Right ventricle myocardium superior (tissue), 1 donor: ENCODE results near the gene ADK. TPM values are rescaled to one million over a fixed set of nuclear protein-coding genes. Genes with fewer than 3 reads are reported as not detected.
A peak's percentile ranks its signal among the peaks of the same experiment; 100 is the strongest.

Experiments used
- ATAC-seq: fragments of 200-7000 bp; cut with Tn5 transposase; one replicate; pipeline ENCODE4 v1.9.1; 2020; ENCODE audit warnings: mild to moderate bottlenecking; ENCODE audit not compliant: poor library complexity
- DNase-seq: peaks from one replicate; pipeline ENCODE4 v3.0.0-alpha.2; 2020
- intact Hi-C: fragments of 100-400 bp; cut with DNase I; formaldehyde crosslinking; loops from one replicate; pipeline ENCODE4 v1.11.2; 2022
- long read RNA-seq: library from polyadenylated mRNA; unstranded; transcript quantifications from one replicate; pipeline ENCODE4 v2.0.0, GENCODE V29; 2021
- total RNA-seq: library from RNA; stranded (reverse); fragmentation: NEBNext Ultra II Directional; extraction: Animal tissue kit (Norgen Biotek cat#: 25700); gene quantifications from one replicate; pipeline ENCODE4 v1.2.1, GENCODE V29; 2021
- donor health status: DM: no; HTN: yes; CAD: no; lungs with severe emphysema.

Gene ADK
- 40.6 TPM for total RNA-seq
- long read RNA-seq, transcript ADK-201 (11 exons, 1,169 nt), result major isoform, 47 of 68 reads
- long read RNA-seq, partial matches to known transcripts, result 1 of 68 reads
- long read RNA-seq, other reads (novel, unspliced or antisense), result 16 of 68 reads

DNA sequence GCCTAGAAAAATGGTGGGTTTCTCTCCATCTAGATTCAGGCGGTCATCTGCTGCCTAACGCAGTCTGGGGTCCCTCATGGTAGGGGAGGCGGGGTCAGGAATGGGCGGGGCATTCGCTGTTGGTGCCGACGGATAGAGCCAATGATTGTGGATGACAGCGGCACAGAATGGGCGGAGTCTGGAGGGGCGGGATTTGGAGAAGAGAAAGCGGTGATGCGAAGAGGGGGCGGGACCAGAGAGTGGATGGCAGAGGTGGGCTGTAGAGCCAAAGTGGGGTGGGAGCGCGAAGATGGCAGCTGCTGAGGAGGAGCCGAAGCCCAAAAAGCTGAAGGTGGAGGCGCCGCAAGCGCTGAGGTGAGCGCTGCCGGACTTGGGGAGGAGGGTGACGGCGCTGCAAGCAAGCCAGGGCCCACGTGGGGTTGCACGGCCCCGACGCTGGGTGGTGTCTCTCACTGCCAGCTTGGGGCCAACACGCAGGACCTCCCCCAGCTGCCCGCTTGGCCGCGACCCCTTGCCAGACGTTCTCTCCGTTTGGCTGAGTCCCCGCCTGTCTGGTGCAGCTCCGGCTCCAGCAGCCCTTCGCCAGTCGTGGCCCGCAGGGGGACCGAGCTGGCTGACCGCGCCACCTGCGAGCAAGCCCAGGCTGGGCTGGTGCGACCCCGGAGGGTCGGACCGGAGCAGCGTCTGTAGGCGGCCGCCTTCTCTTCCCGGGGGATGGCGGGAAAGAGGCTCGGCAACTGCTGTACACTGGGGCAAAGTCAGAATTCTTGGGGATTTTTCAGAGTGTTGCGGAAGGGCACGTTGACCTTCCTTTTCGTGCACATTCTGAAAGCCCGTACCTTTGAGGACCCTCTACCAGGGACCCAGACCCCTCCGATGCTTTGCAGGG, at the start of gene ADK:
Gene ADK (plus strand): TSS at position 232 of the 889 bp plus-strand sequence. CDS start 58 bp downstream, at position 290.
- intact Hi-C loops, result no loop called here
- peak; percentile 96 for ATAC-seq
- peak; percentile 100 for DNase-seq

DNA sequence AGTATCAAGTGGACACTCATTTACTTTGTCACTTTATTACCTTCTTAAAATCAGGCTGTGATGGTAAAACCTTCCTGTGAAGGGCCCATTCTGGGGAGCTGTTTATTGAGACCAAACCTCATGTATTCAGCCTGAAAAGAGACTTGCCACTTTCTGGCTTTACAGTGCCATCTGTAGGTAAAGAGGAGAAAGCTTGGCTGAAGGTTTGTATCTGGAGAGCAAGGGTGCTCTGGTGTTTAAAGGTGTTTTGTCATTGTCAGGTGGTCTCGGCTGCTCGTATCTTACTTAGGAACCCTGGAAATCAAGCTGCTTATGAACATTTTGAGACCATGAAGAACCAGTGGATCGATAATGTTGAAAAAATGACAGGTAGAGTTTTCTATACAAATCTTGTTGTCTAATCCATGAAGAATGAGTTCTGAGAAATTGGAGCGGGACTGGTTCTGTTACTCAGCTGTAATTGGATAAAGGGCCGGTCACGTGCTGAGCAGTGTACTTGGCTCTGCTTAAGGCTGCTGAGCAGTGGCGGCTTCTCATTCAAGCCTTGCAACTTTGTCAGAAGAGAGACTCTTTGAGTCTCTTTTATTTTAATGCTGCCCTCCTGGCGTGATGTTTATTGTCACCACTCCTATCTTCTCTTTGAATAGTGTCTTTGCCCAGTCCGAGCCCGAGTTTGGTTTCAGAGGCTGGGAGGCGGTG, 47.3 kb upstream of the ADK start:
- DNase-seq (no peak), ATAC-seq (no peak)
- intact Hi-C loops, result no loop called here

DNA sequence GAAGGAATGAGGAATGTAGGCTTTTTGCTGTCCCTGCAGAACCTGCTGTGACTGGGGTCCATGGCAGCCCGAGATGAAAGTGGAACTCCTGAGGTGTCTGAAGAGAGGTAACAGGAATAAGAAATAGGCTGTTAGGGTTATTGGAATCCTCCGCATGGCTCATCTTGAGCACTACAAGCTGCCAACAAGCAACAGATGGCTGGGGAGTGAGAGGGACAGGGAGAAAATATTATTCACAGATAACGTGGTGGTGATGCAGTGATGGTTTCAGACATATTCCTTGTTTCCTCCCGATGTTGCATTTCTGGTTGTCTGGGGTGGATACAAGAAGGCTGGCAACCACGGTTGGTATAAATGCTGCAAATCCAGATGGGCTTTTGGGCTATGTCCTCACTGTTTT, 46.5 kb upstream of the ADK start:
- ATAC-seq (no peak), DNase-seq (no peak)
- intact Hi-C loops, result no loop called here

DNA sequence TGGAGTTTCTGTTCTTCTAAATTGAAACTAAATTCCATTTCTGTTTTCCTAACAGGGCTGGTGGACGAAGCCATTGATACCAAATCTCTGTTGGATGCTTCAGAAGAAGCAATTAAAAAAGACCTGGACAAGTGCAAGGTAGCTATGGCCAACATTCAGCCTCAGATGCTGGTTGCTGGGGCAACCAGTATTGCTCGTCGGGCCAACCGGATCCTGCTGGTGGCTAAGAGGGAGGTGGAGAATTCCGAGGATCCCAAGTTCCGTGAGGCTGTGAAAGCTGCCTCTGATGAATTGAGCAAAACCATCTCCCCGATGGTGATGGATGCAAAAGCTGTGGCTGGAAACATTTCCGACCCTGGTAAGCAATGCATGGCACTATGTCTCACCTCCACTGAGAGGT, 46.0 kb upstream of the ADK start:
- ATAC-seq (no peak), DNase-seq (no peak)
- intact Hi-C loops, result no loop called here

DNA sequence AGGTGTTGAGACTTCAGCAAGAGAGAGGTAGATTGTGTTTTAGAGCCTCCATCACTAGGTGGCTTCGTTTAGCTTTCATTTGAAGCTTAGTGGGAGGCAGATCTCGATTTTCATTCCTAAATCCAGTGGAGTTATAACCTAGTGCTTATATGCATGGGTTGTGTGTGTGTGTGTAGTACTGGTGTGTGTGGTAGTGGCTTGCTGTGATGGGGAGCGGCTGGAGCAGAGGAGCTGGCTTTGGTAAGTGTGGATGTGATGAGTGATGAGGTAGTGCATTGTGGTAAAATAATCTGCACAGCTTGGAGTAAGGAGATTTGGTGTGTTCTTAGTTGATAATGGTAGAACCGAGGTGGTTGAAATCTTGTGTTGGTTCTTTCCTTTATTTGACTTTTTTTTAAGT, 43.6 kb upstream of the ADK start:
- no peak for ATAC-seq
- no peak for DNase-seq
- intact Hi-C loops, result no loop called here

DNA sequence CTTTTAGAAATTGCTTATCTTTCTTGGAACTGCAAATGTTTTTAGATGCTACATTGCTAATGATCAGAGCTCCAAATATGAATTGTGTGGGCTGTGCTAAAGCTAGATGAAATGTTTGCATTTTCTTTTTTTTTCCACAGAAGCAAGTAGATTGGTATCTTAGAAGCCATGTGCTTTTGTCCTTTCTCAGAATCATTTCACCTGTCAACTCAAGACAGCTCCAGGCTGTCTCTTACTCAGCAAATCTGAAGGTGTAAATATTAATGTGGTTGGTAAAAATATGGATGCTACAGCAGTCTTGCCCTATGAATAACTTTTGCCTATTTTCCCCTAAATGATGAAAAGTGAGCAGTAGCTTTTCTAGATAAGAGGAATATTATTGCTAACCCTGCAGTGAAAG, 41.6 kb upstream of the ADK start:
- ATAC-seq, result no peak
- DNase-seq, result no peak
- intact Hi-C loops, result no loop called here

DNA sequence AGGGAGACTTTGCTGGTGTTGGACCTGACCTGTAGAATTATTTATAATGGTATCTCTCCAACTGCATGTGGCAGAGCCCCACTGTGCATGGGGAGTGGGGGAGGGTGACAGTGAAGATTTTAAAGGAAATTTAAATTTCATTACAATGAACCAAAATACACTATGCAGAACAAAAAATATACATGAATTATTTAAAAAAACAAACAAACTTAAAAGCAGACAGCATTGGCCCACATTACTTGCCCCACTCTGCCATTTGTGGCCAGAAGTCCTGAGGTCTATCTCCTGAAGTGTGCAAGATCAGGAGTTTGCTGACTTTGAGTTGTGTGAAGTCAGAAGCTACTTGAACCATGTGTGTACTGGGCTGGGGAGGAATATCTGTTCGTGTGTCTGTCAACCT, 40.9 kb upstream of the ADK start:
- DNase-seq, result no peak
- intact Hi-C loops, result no loop called here
- ATAC-seq, result no peak

DNA sequence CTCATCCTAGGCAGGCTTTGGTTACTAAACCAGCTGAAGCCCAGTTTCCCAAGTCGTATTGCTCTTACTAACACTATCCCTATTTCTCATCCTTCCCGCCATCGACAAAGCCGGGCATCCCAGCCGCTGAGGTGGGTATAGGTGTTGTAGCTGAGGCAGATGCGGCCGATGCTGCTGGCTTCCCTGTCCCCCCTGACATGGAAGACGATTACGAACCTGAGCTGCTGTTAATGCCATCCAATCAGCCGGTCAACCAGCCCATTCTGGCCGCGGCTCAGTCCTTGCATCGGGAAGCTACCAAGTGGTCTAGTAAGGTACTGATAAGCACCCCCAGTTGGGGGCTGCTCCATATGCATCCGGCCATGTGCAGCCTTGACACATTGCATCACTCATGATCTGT, 39.2 kb upstream of the ADK start:
- intact Hi-C loops, result no loop called here
- no peak for DNase-seq
- no peak for ATAC-seq

DNA sequence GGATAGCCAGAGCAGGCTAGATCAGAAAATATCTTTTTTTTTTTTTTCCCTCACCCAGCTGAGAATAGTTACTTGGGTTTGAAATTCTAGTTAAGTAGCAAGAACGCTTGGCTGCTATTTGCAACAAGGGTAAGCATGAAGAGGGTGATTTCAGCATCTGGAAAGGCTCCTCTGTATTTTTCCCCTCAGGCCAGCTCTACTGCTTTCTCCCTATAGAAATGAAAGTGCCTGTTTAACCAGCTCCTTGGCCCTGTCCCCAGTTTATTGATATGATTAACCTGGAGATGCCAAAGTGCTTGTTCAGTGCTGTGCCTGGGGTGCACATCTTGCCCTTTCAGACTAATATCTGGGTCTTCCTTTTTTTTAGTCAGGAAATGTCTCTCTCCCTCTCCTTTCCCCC, 37.5 kb upstream of the ADK start:
- peak; percentile 4 for ATAC-seq
- intact Hi-C loops, result no loop called here

DNA sequence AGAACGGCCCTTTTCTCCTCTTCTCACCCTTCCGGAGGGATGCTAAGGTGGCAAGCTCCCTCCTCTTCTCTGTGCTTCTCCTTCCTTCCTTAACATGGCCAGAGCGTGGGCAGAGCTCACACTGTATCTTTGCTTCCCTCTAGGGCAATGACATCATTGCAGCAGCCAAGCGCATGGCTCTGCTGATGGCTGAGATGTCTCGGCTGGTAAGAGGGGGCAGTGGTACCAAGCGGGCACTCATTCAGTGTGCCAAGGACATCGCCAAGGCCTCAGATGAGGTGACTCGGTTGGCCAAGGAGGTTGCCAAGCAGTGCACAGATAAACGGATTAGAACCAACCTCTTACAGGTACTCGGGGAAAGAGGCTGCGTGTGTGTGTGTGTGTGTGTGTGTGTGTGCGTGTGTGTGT, 37.0 kb upstream of the ADK start:
- ATAC-seq, result peak; percentile 4
- intact Hi-C loops, result no loop called here
- DNase-seq, result no peak

More for the DNA sequence above, 37.5 kb upstream of the ADK start:
- DNase-seq, result no peak

DNA sequence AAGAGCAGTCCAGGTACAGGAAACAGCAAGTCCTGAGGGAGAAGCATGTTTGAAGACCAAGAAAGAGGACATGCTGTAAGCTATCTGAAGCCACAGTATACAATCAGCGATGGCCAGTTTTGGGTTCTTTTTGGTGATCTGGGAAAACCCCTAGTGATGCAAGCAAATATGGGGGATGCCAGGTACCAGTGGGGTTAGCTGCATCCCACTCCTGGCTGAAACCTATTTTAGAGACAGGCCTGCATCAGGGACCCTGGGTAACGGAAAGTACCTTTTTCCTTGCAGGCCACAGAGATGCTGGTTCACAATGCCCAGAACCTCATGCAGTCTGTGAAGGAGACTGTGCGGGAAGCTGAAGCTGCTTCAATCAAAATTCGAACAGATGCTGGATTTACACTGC, 33.3 kb upstream of the ADK start:
- intact Hi-C loops, result no loop called here
- ATAC-seq, result no peak
- no peak for DNase-seq

DNA sequence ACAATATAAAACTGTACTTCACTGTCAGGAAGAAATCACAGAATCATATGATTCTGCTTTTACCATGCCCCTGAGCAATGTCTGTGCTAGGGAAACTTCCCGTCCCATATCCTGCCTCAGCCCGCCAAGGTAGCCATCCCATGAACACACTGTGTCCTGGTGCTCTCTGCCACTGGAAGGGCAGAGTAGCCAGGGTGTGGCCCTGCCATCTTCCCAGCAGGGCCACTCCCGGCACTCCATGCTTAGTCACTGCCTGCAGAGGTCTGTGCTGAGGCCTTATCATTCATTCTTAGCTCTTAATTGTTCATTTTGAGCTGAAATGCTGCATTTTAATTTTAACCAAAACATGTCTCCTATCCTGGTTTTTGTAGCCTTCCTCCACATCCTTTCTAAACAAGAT, 32.2 kb upstream of the ADK start:
- DNase-seq, result no peak
- no peak for ATAC-seq
- intact Hi-C loops, result no loop called here

DNA sequence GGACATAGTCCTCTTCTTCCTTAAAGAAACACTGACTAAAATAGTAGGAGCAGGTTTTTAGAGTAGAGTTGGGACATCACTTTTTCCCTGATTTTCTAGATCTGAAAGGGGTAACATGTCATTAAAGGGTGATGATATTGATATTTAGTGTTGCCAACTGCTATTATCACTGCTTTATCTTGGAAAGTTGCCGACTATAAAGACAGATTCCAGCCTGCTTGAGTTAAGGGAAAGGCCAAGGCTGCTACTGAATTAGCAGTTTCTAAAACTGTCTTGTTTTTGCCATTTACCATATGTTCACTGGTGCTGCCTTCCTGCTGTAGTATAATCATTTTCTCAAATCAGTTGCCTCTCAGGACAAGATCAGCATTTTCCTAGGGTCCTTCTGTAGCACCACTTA, 30.1 kb upstream of the ADK start:
- DNase-seq (no peak), ATAC-seq (no peak)
- intact Hi-C loops, result no loop called here

DNA sequence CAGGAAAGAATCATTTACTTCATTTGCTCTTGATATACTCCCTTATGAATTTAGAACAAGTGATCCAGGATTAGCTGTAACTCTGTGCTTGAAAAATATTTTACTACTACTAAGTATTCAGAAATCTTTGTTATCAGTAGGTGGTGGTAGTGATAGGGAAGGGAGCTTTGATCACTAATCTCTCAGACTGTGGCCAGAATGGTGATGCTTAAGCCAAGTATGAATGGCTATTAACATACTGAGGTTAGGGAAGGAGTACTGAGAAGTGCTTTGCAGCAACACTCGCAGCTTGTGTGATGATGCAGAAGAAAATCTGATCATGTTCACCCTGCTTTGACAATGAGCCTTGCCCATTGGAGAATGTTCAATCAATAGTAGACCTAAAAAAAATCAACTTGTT, 29.7 kb upstream of the ADK start:
- no peak for ATAC-seq
- intact Hi-C loops, result no loop called here
- no peak for DNase-seq

DNA sequence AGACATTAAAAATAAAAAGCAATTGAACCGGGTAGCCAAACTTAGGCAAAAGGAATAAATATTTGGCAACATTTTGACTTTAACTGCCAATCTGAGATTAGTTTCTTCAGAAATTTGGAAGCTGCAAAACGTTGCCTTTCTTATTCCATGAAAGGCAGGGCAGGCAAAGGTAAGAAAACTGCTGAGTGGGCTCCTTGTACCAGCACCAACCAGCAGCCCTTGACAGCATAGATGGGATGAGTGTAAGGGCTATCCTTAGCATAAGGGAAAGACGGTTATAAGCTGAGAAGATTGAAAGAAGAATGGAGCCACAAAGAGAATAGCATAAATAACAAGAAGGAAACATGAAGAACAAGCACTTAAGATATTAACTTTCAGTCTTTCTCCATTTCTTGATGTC, 29.0 kb upstream of the ADK start:
- intact Hi-C loops, result no loop called here

DNA sequence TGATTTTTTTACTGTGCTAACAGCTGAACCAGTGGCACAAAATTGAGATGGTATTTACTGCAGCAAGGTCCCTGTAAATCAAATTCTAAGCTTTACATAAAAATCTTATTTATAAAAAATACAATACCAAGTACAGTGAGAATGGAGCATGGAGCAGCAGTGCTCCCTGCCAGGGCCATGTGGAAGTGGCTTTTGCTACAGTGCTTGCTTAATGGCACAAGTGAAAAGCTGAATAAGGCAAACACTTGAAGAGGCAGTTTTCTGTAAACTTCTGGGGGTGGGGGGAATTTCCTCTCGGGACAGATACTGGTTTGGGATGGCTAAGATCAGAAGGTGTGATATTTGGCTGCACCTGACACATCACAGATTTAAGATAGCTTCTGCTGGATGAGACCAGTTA, 27.9 kb upstream of the ADK start:
- intact Hi-C loops, result no loop called here
- DNase-seq, result no peak
- no peak for ATAC-seq

More for the DNA sequence above, 29.0 kb upstream of the ADK start:
- DNase-seq (no peak), ATAC-seq (no peak)

DNA sequence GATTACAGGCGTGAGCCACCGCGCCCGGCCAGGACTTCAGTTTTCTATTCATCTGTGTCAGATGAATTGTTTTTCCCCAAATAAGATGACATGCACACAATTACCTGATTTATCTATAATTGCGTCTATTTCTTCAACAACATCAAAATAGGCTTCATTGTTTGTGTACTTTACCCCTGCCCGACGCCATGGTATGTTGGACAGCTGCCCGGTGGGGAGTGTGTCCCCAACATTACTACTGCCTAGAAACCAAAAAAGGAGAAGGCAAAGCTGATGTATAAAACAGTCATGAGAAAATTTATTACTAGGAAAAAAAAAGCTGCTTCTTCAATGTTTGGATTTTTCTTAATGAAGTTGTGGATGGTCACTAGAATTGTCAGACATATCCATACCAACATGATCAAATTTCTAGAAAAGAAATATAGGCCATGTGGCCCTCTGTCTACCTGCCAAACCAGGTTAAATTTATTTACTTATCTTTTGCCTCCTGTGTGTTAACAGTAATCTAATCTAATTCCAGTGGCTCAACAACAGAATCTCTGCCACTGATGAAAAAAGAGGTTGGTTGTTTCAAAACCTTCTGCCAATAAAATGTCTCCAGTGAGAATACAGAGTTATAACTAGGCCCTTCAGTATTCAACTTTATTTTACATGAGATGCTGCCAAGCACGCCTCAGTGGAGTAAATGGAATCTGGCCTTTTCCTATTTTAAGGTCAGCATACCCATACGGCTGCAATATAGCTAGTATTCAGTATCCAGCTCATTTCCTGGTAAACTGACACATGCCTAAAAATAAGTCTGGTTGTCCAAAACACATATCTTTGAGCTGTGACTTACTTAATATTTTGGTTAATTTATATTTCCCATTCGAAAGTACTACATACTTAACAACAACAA, 16.8 kb upstream of the ADK start:
- ATAC-seq, result no peak
- intact Hi-C loops, result no loop called here
- DNase-seq, result no peak

DNA sequence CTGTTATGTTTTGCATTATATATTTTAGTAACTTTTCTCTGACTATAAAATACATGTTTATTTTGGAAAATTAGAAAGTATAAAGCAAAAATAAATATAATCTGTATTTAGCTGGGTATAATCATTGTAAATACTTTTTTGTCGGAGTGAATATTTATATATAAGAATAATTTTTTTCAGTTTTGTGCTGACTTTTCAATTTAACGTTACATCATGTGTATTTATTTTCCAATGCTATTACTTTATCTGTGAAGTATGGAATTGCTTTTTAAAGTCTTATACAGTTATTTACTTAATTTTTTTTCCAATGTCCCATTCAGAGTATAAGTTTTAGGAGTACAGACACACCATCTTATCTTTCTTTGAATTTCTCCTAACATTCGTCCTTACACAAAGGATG, 15.6 kb upstream of the ADK start:
- DNase-seq (no peak), ATAC-seq (no peak)
- intact Hi-C loops, result no loop called here

DNA sequence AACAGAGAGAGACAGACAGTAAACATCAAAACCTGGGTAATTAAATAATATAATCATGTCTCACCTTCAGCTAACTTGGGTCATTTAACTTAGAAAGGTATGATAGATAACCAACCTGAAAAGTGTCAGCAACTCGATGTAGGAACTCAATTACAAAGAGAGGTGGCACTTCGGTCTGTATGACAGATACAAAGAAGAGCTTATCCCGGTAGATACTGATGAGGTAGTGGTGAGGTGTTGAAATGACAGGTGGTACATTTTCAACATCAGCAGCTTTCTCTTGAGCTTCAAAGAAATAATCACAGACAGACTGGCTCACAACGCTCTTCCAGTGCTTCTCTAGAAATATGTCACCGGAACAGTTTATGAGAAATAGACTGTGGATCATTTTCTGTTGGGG, 13.0 kb upstream of the ADK start:
- DNase-seq, result no peak
- intact Hi-C loops, result no loop called here

More for the DNA sequence above, 13.0 kb upstream of the ADK start:
- no peak for ATAC-seq
